Measurements from ENCODE around the gene NAALADL2. TPM values are rescaled to one million over a fixed set of nuclear protein-coding genes. Genes with fewer than 3 reads are reported as not detected.

The NAALADL2 gene
- total and polyA plus RNA-seq, 9 of the 15 experiments (the other 6 are each of a cell fraction or from before 2014, with no cell fraction given): 0.29 to 1.1 (median 0.79) TPM; not detected in 1

DNA sequence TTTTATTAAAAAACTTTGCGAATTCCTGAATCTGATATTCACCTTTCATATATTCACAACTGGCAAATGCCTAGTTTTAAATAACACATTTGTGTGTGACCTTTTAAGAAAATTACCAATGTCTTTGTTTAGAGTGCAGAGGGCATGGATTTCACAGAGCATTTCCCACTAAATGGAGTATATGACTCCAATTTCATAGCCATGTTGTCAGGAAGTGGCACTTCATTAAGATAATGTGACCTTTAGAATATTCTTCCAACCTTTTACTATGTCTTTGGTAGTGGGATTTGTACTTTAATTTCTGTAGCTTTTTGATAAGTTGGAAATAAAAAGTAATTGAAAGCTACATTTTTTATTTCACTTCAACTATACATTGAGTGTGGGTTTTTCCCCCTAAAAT is 188.7 kb downstream of the NAALADL2 start:
- no peak overlapping the region for H3K27ac ChIP-seq (ENCODE audit: extremely low read depth, low read depth, low read length)
- H3K4me1 ChIP-seq (replicated peaks in 1 of 2; ENCODE audit: control insufficient read depth in 2 of 2, insufficient read depth in 2 of 2, low read length in 2 of 2): no peaks in the 10 kb centered on the region
- POLR2A ChIA-PET: no interaction called here
- H3K27me3 ChIP-seq (ENCODE audit: control insufficient read depth in 2 of 2, insufficient read depth in 2 of 2, low read length in 2 of 2): no peaks in the 10 kb centered on the region
- H3K79me2 ChIP-seq (ENCODE audit: control insufficient read depth, insufficient read depth, low read length): no peaks in the 10 kb centered on the region
- DNase-seq (ENCODE audit: extremely low read depth in 1 of 4, low spot score in 3 of 4): no peak
- H3K9me1 ChIP-seq (ENCODE audit: control insufficient read depth, insufficient read depth, low read length): no peaks in the 10 kb centered on the region
- H2AFZ ChIP-seq (ENCODE audit: low read depth, low read length): no peak overlapping the region
- ATAC-seq: no peak
- no peaks in the 10 kb centered on the region for H3K36me3 ChIP-seq (ENCODE audit: control insufficient read depth, insufficient read depth, low read length)
- no peak overlapping the region for H3K9ac ChIP-seq (ENCODE audit: insufficient read depth in 1 of 2, low read depth in 2 of 2, low read length in 2 of 2)
- intact Hi-C loops (cut with micrococcal nuclease) (no loop called here), in situ Hi-C loops (cut with MboI) (no loop called here)
- no peaks in the 10 kb centered on the region for H4K20me1 ChIP-seq (replicated peaks; ENCODE audit: control insufficient read depth, insufficient read depth, low read length)
- FAIRE-seq: no peak
- 0% methylated on average over 1 of the region's 1 CpG for WGBS (ENCODE audit: insufficient coverage, low coverage, missing lambda C conversion rate)
- no peaks in the 10 kb centered on the region for H3K9me3 ChIP-seq (replicated peaks; ENCODE audit: control insufficient read depth, insufficient read depth, low read depth, low read length)
- no peak overlapping the region for H3K4me2 ChIP-seq (ENCODE audit: insufficient read depth, low read length)
- CTCF ChIA-PET (ENCODE audit: low intra/inter-chr PET ratio): no interaction called here
- BruUV-seq (replicated peaks): no TSS peak
- H3K4me3 ChIP-seq: no peak overlapping the region
- TF ChIP-seq NFXL1 (CRISPR knock-in tag; IDR thresholded peaks at IDR 0.05): no peak
- no peak for TF ChIP-seq CBX2 (IDR thresholded peaks at IDR 0.05; ENCODE audit: insufficient read depth, low read length, poor library complexity, severe bottlenecking)
- no peak for TF ChIP-seq MECOM (CRISPR knock-in tag; IDR thresholded peaks at IDR 0.05)
- no peak for TF ChIP-seq ERF (CRISPR knock-in tag; IDR thresholded peaks at IDR 0.05)
- TF ChIP-seq ZNF699 (CRISPR knock-in tag; IDR thresholded peaks at IDR 0.05; ENCODE audit: insufficient replicate concordance): no peak
- TF ChIP-seq DIDO1 (tag; IDR thresholded peaks at IDR 0.05; ENCODE audit: low read depth): no peak
- no peak for TF ChIP-seq GABPB2 (CRISPR knock-in tag; conservative IDR thresholded peaks at IDR 0.05)
- TF ChIP-seq ARID4B (CRISPR knock-in tag; IDR thresholded peaks at IDR 0.05): no peak
- TF ChIP-seq ZBTB26 (CRISPR knock-in tag; IDR thresholded peaks at IDR 0.05): no peak
- TF ChIP-seq HLTF (IDR thresholded peaks at IDR 0.05): no peak
- TF ChIP-seq PRPF4 (IDR thresholded peaks at IDR 0.05; ENCODE audit: insufficient read depth, low read depth, low read length, poor library complexity, severe bottlenecking): no peak
- TF ChIP-seq, protein P1, sequence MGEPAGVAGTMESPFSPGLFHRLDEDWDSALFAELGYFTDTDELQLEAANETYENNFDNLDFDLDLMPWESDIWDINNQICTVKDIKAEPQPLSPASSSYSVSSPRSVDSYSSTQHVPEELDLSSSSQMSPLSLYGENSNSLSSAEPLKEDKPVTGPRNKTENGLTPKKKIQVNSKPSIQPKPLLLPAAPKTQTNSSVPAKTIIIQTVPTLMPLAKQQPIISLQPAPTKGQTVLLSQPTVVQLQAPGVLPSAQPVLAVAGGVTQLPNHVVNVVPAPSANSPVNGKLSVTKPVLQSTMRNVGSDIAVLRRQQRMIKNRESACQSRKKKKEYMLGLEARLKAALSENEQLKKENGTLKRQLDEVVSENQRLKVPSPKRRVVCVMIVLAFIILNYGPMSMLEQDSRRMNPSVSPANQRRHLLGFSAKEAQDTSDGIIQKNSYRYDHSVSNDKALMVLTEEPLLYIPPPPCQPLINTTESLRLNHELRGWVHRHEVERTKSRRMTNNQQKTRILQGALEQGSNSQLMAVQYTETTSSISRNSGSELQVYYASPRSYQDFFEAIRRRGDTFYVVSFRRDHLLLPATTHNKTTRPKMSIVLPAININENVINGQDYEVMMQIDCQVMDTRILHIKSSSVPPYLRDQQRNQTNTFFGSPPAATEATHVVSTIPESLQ (CRISPR knock-in tag; IDR thresholded peaks at IDR 0.05): no peak
- TF ChIP-seq, protein P2, sequence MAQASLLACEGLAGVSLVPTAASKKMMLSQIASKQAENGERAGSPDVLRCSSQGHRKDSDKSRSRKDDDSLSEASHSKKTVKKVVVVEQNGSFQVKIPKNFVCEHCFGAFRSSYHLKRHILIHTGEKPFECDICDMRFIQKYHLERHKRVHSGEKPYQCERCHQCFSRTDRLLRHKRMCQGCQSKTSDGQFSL (CRISPR knock-in tag; IDR thresholded peaks at IDR 0.05): no peak
- TF ChIP-seq, protein P2 (tag; IDR thresholded peaks at IDR 0.05): no peak
- no peak for TF ChIP-seq GABPA (tag; conservative IDR thresholded peaks at IDR 0.05; ENCODE audit: low read depth)
- TF ChIP-seq SMAD3 (CRISPR knock-in tag; conservative IDR thresholded peaks at IDR 0.05): no peak
